Measurements from ENCODE around the gene BRME1.

DNA sequence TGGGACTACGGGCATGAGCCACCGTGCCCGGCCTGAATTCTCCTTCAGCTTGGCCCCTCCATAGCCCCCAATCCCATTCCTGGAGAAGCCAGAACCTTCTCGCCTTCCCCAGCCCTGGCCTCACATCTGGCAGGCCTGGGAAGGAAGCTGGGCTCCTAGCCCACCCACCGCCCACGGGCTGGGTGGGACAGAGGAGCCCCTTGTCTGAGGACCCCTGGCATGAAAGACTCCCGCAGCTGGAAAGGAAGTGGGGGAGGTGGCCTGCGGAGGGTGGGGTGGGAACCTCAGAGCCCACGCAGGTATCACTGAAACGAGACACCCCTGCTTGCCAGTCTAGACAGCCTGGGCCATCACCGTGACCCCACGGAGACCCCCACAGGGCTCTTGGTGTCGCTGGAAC is 36.6 kb downstream of the BRME1 start:
- TF ChIP-seq, protein P1, sequence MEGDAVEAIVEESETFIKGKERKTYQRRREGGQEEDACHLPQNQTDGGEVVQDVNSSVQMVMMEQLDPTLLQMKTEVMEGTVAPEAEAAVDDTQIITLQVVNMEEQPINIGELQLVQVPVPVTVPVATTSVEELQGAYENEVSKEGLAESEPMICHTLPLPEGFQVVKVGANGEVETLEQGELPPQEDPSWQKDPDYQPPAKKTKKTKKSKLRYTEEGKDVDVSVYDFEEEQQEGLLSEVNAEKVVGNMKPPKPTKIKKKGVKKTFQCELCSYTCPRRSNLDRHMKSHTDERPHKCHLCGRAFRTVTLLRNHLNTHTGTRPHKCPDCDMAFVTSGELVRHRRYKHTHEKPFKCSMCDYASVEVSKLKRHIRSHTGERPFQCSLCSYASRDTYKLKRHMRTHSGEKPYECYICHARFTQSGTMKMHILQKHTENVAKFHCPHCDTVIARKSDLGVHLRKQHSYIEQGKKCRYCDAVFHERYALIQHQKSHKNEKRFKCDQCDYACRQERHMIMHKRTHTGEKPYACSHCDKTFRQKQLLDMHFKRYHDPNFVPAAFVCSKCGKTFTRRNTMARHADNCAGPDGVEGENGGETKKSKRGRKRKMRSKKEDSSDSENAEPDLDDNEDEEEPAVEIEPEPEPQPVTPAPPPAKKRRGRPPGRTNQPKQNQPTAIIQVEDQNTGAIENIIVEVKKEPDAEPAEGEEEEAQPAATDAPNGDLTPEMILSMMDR (optimal IDR thresholded peaks at IDR 0.05 in 1 of 3, IDR thresholded peaks at IDR 0.05 in 1 of 3, conservative IDR thresholded peaks at IDR 0.05 in 1 of 3; ENCODE audit: extremely low read depth in 1 of 3, insufficient read depth in 2 of 3, low read length in 3 of 3): no peak
- no peak for TF ChIP-seq EZH2 (IDR thresholded peaks at IDR 0.05; ENCODE audit: low read length)
